Stomach (tissue), 4 donors: ENCODE results near the gene PRDM16.

Source experiments
- CTCF ChIP-seq, 7 experiments: fragments of 450-650 bp in 4 of 7; fragments of 200-600 bp in 3 of 7; sonication (generic) in 3 of 7; IDR thresholded peaks; one replicate each; pipeline ENCODE4 v1.5.1; 2016 to 2019; ENCODE audit warnings: antibody characterized with exemption in 7 of 7, control low read depth in 2 of 7, mild to moderate bottlenecking in 1 of 7
- EP300 ChIP-seq: sonication (generic); formaldehyde crosslinking; IDR thresholded peaks from one replicate; pipeline ENCODE4 v1.6.1; 2017; ENCODE audit warnings: antibody characterized with exemption
- POLR2A ChIP-seq, 4 donors: fragments of 450-650 bp; IDR thresholded peaks; one replicate each; pipeline ENCODE4 v1.6.1; 2016; ENCODE audit warnings: antibody characterized with exemption in 4 of 4, control low read depth in 2 of 4, mild to moderate bottlenecking in 1 of 4, moderate library complexity in 1 of 4
- POLR2AphosphoS5 ChIP-seq, 3 donors: sonication (generic); formaldehyde crosslinking; IDR thresholded peaks; one replicate each; pipeline ENCODE4 v1.6.1; 2016; ENCODE audit warnings: antibody characterized with exemption in 3 of 3

GRCh38 chr1:3107201-3107600, 38.2 kb downstream of the PRDM16 start:
- TF ChIP-seq CTCF (IDR thresholded peaks at IDR 0.05) = no peak
- no peak for TF ChIP-seq EP300
- no peak for TF ChIP-seq POLR2AphosphoS5 (IDR thresholded peaks at IDR 0.05)
- TF ChIP-seq POLR2A (IDR thresholded peaks at IDR 0.05) = no peak
